Ovary (tissue), 9 donors: ENCODE results near the gene NEU4. TPM values are rescaled to one million over a fixed set of nuclear protein-coding genes. Genes with fewer than 3 reads are reported as not detected.

Experiments
- DNase-seq, 5 donors: peaks; one replicate each; pipeline ENCODE4 v3.0.0-alpha.2; 2019 to 2020
- H3K27ac ChIP-seq, 2 donors: fragments of 200-600 bp; one replicate each; pipeline versions ENCODE4 v1.5.1 to v1.8.0; 2019 to 2022
- H3K27me3 ChIP-seq: fragments of 200-600 bp; one replicate; pipeline ENCODE4 v1.8.0; 2022
- H3K36me3 ChIP-seq: fragments of 200-600 bp; sonication (generic); one replicate; pipeline ENCODE4 v1.5.1; 2019
- H3K4me1 ChIP-seq: one replicate; pipeline ENCODE4 v1.8.1; 2013; ENCODE audit warnings: mild to moderate bottlenecking, moderate library complexity; ENCODE audit not compliant: insufficient read depth
- H3K4me3 ChIP-seq: fragments of 200-600 bp; sonication (generic); one replicate; pipeline ENCODE4 v1.5.1; 2017
- H3K9me3 ChIP-seq, 2 donors: fragments of 200-600 bp in 1 of 2; sonication (generic) in 1 of 2; one replicate each; pipeline versions ENCODE4 v1.5.1 to v1.8.1; 2013 to 2019; ENCODE audit warnings: mild to moderate bottlenecking in 1 of 2, moderate library complexity in 1 of 2
- EP300 ChIP-seq: sonication (generic); formaldehyde crosslinking; IDR thresholded peaks from one replicate; pipeline ENCODE4 v1.6.1; 2017; ENCODE audit warnings: antibody characterized with exemption
- POLR2A ChIP-seq: fragments of 450-650 bp; IDR thresholded peaks from one replicate; pipeline ENCODE4 v1.6.1; 2017; ENCODE audit warnings: antibody characterized with exemption, mild to moderate bottlenecking, moderate library complexity
- WGBS, 3 donors: extraction: QIAGEN DNeasy Blood & Tissue Kit in 1 of 3; methylation state at CpG; one replicate each; pipeline versions ENCODE4 v1.1.5 to v1.1.7; 2013 to 2017; 5-methylcytosine and 5-hydroxymethylcytosine counted together
- intact Hi-C, 4 donors: fragments of 100-400 bp; cut with DNase I; formaldehyde crosslinking; loops; one replicate each; pipeline versions ENCODE4 v1.11.0 to v1.15.1; 2022 to 2023
- polyA plus RNA-seq, 2 donors: library from polyadenylated mRNA; stranded (reverse); fragments of 200-250 nt in 1 of 2; fragments of 350-450 nt in 1 of 2; fragmentation: Illumina TruSeq in 1 of 2; extraction: RNeasy Lipid Tissue Mini Kit (QIAGEN cat#74804) in 1 of 2; gene quantifications; one replicate each; pipeline ENCODE4 v1.2.3, GENCODE V29; 2013 to 2014
- total RNA-seq, 7 donors: library from RNA; depleted of rRNA in 2 of 7; stranded (reverse); fragments of >200 nt in 2 of 7; fragmentation: NEBNext Ultra II Directional in 3 of 7; extraction: Animal tissue kit (Norgen Biotek cat#: 25700) in 3 of 7; gene quantifications; one replicate each; pipeline versions ENCODE4 v1.1.0 to v1.2.4, GENCODE V29; 2016 to 2023
- TF ChIP-seq, protein P1 (sequence below), 3 donors: fragments of 450-650 bp in 2 of 3; fragments of 200-600 bp in 1 of 3; IDR thresholded peaks; one replicate each; pipeline versions ENCODE4 v1.5.1 to v1.8.0; 2016 to 2022; ENCODE audit warnings: antibody characterized with exemption in 3 of 3, mild to moderate bottlenecking in 1 of 3
- donor health status: DM: no; HTN: no; CAD: no; lungs with moderate emphysema.
- donor health status: DM: no; HTN: no; CAD: no.
- donor health status: Bipolar disorder and iron deficiency.
- donor health status: DM: yes; HTN: yes; CAD: no.
- donor health status: DM: no; HTN: no; CAD: no.
- donor health status: DM: yes; HTN: yes; CAD: no.

Gene NEU4
- total and polyA plus RNA-seq, 9 donors, result 0.23 to 7.2 (median 0.84) TPM; not detected in 2

DNA sequence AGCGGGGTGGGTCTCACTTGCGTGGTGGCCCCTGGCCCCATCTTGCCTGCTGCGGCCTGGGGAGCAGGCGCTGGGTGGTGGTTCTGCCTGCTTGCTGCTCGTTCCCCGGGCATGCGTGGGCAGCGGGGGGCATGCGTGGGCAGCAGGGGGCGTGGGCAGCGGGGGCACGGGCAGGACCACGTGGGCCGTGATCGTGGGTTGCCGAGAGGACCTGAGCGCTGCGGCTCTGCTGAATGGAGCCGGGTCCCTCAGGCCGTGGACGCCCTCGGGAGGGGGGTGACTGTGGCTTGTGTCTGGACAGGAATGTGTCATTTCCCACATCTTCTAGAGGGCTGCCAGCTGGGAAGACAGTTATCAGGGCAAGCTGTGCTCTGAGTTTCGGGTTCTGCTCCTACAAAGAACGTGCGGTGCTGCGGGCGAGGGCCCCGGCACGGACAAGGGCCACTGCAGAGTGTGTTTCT lies 40.7 kb upstream of the NEU4 start:
- Histone ChIP-seq H3K36me3 (no peaks in the 10 kb centered on the region), H3K4me1 (peaks cover 3% of the 10 kb centered on the region), H3K9me3 (no peaks in the 10 kb centered on the region), H3K4me3 (no peak overlapping the region), H3K27me3 (no peaks in the 10 kb centered on the region), H3K27ac (no peak overlapping the region)
- intact Hi-C loops, result no loop called here
- DNase-seq, result no peak
- TF ChIP-seq EP300 (no peak), POLR2A (no peak)
- TF ChIP-seq, protein P1, sequence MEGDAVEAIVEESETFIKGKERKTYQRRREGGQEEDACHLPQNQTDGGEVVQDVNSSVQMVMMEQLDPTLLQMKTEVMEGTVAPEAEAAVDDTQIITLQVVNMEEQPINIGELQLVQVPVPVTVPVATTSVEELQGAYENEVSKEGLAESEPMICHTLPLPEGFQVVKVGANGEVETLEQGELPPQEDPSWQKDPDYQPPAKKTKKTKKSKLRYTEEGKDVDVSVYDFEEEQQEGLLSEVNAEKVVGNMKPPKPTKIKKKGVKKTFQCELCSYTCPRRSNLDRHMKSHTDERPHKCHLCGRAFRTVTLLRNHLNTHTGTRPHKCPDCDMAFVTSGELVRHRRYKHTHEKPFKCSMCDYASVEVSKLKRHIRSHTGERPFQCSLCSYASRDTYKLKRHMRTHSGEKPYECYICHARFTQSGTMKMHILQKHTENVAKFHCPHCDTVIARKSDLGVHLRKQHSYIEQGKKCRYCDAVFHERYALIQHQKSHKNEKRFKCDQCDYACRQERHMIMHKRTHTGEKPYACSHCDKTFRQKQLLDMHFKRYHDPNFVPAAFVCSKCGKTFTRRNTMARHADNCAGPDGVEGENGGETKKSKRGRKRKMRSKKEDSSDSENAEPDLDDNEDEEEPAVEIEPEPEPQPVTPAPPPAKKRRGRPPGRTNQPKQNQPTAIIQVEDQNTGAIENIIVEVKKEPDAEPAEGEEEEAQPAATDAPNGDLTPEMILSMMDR (IDR thresholded peaks at IDR 0.05), result no peak
- WGBS, 3 donors, result 80 to 86% (median 85%) methylated on average over 26 to 29 of the region's 29 CpGs

DNA sequence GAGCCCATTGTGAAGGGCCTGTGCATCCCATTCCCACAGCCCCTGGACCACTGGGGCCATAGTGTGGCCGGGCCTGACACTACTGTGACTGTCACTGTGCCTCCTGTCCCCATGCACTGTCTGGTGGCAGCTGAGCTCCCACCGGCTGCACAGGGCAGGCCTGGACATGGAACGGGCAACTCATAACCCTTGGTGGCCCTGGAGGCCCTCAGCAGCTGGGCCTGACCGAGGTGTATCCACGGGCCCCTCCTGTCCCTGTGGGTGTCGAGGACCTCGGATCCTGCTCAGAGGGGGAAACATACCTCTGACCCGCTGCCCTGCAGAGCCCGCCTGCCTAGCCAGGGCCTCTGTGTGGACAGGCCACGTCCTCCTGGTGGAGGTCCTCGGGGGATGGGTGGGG lies 40.1 kb upstream of the NEU4 start:
- H3K27ac ChIP-seq, result no peak overlapping the region
- TF ChIP-seq, protein P1 (IDR thresholded peaks at IDR 0.05), result no peak
- TF ChIP-seq POLR2A, result no peak
- TF ChIP-seq EP300, result no peak
- no peaks in the 10 kb centered on the region for H3K36me3 ChIP-seq
- intact Hi-C loops, result no loop called here
- H3K4me3 ChIP-seq, result no peak overlapping the region
- no peak for DNase-seq
- peaks cover 3% of the 10 kb centered on the region for H3K4me1 ChIP-seq
- H3K27me3 ChIP-seq, result no peaks in the 10 kb centered on the region
- H3K9me3 ChIP-seq, result no peaks in the 10 kb centered on the region
- 91 to 95% (median 91%) methylated on average over 10 to 11 of the region's 11 CpGs for WGBS, 3 donors

DNA sequence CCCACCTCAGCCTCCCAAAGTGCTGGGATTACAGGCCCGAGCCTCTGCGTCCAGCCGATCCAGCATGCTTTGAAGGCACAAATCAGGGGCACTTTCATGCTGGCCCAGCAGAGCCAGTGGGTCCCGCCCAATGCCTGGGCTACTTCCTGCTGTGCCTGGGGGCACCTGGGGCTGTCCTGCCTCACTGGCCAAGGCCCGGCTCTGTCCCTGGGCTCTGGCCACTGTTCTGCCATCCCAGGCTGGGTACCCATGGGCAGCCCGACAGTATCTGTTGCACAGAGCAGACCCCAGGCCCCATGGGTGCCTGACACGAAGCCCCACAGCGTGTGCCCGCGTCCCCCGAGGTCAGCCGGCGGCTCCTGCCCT lies 39.2 kb upstream of the NEU4 start:
- Histone ChIP-seq H3K4me1 (peaks cover 3% of the 10 kb centered on the region), H3K4me3 (no peak overlapping the region), H3K36me3 (no peaks in the 10 kb centered on the region), H3K9me3 (no peaks in the 10 kb centered on the region), H3K27ac (no peak overlapping the region), H3K27me3 (no peaks in the 10 kb centered on the region)
- TF ChIP-seq, protein P1 (IDR thresholded peaks at IDR 0.05), result no peak
- TF ChIP-seq EP300 (no peak), POLR2A (no peak)
- intact Hi-C loops, result no loop called here
- DNase-seq, result no peak
- WGBS, 3 donors, result 77 to 93% (median 84%) methylated on average over 13 of the region's 13 CpGs

DNA sequence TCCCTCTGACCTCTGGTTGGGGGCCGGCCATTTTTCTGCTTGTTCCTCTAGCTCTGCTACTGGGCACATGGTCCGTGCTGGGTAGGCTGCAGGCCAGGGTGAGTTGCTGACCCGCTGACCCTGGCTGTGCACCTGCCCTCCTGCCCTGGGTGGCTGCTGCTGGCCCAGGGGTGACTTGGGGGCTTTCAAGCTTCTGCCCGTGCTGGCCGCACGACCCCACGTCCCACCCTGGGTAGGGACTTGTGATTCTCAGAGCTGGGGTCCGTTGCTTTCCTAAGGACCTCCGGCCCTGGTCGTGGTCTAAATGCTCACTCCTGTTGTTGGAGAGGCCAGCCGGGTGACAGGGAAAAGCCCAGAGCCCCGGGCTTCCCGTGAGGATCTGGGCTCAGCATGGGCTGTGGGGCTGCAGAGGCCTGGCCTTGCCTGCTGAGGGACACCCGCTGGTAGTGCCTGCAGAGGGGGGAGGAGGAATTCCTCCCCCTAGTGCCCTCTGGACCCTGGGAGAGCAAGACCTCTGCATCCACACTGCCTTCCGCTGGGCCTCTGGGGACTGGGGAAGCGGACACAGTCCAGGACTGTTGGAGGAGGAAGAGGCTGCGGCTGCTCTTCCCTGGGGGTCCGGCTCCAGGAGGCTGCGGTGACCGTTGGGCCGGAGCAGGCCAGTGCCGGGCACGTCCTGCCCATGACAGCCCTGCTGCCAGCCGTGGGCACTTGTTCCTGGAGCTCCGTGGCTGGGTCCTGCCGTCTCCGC lies 38.6 kb upstream of the NEU4 start:
- H3K27me3 ChIP-seq, result no peaks in the 10 kb centered on the region
- no peak overlapping the region for H3K27ac ChIP-seq
- TF ChIP-seq, protein P1 (IDR thresholded peaks at IDR 0.05), result no peak
- TF ChIP-seq EP300 (no peak), POLR2A (no peak)
- no peak overlapping the region for H3K4me3 ChIP-seq
- 57 to 71% (median 63%) methylated on average over 25 to 27 of the region's 27 CpGs for WGBS, 3 donors
- intact Hi-C loops, result no loop called here
- H3K9me3 ChIP-seq, result no peaks in the 10 kb centered on the region
- H3K4me1 ChIP-seq, result peaks cover 3% of the 10 kb centered on the region
- H3K36me3 ChIP-seq, result no peaks in the 10 kb centered on the region
- no peak for DNase-seq
